IMR-90 (cell line): ENCODE results near the gene OPHN1. TPM values are rescaled to one million over a fixed set of nuclear protein-coding genes. Genes with fewer than 3 reads are reported as not detected.

Source experiments
- ATAC-seq: fragments of 200-7000 bp; cut with Tn5 transposase; 2 replicates; pipeline ENCODE4 v1.9.1; 2020; ENCODE audit warnings: low read depth, mild to moderate bottlenecking, moderate library complexity
- BruUV-seq: library from RNA; stranded (reverse); fragments of 400-500 nt; replicated peaks from 2 replicates; lab custom pipeline; 2021; lab: Mats Ljungman, UMichigan
- CTCF ChIA-PET: fragments of 300-600 bp; formaldehyde crosslinking; extraction: SDS; loops from one replicate; lab custom pipeline; 2021; ENCODE audit warnings: antibody characterized with exemption; lab: Yijun Ruan, JAX
- POLR2A ChIA-PET: fragments of 300-600 bp; sonication (Branson Sonifier 250); formaldehyde crosslinking; loops from one replicate; lab custom pipeline; 2022; ENCODE audit warnings: antibody characterized with exemption; ENCODE audit not compliant: unreplicated experiment; lab: Charles Lee
- DNase-seq: peaks from one replicate; pipeline ENCODE4 v3.0.0; 2013
- H2AFZ ChIP-seq: replicated peaks from 2 replicates; pipeline ENCODE3; 2013; ENCODE audit warnings: low read length, mild to moderate bottlenecking; ENCODE audit not compliant: poor library complexity
- H2AK5ac ChIP-seq: 2 replicates; pipeline ENCODE4 v1.6.1; 2013; ENCODE audit warnings: low read depth, low read length, inconsistent platforms
- H2AK9ac ChIP-seq: replicated peaks from 2 replicates; pipeline ENCODE3; 2013; ENCODE audit warnings: mild to moderate bottlenecking, low read depth, low read length, moderate library complexity; ENCODE audit not compliant: poor library complexity
- H2BK120ac ChIP-seq: 2 replicates; pipeline ENCODE4 v1.6.1; 2013; ENCODE audit warnings: low read depth, low read length, inconsistent platforms
- H2BK15ac ChIP-seq: 3 replicates; pipeline ENCODE4 v1.6.1; 2013; ENCODE audit warnings: low read depth, low read length, inconsistent platforms
- H2BK20ac ChIP-seq: 2 replicates; pipeline ENCODE4 v1.6.1; 2013; ENCODE audit warnings: low read depth, mild to moderate bottlenecking, inconsistent platforms, low read length, moderate library complexity
- H2BK5ac ChIP-seq: 2 replicates; pipeline ENCODE4 v1.6.1; 2013; ENCODE audit warnings: mild to moderate bottlenecking, low read depth, low read length, inconsistent platforms; ENCODE audit not compliant: poor library complexity, severe bottlenecking
- H3K14ac ChIP-seq: replicated peaks from 2 replicates; pipeline ENCODE4 v1.6.1; 2013; ENCODE audit warnings: low read depth, low read length, inconsistent platforms
- H3K18ac ChIP-seq: 2 replicates; pipeline ENCODE4 v1.6.1; 2013; ENCODE audit warnings: low read depth, low read length, control low read depth
- H3K23ac ChIP-seq: 2 replicates; pipeline ENCODE4 v1.6.1; 2013; ENCODE audit warnings: low read depth, low read length, inconsistent platforms
- H3K27ac ChIP-seq: 2 replicates; pipeline ENCODE4 v1.5.1; 2013; ENCODE audit warnings: mild to moderate bottlenecking, control low read depth, low read length; ENCODE audit not compliant: insufficient read depth
- H3K27me3 ChIP-seq: 2 replicates; pipeline ENCODE4 v1.6.1; 2013; ENCODE audit warnings: low read length; ENCODE audit not compliant: control insufficient read depth, insufficient read depth
- H3K36me3 ChIP-seq: 2 replicates; pipeline ENCODE4 v1.6.1; 2013; ENCODE audit warnings: low read length, mixed read lengths; ENCODE audit not compliant: control insufficient read depth, insufficient read depth
- H3K4ac ChIP-seq: 2 replicates; pipeline ENCODE4 v1.6.1; 2013; ENCODE audit warnings: low read depth, low read length, inconsistent platforms
- H3K4me1 ChIP-seq: 2 replicates; pipeline ENCODE4 v1.6.1; 2013; ENCODE audit warnings: low read length, mixed read lengths; ENCODE audit not compliant: control insufficient read depth, insufficient read depth
- H3K4me2 ChIP-seq: 2 replicates; pipeline ENCODE4 v1.6.1; 2013; ENCODE audit warnings: low read depth, mild to moderate bottlenecking, control low read depth, low read length, moderate library complexity
- H3K4me3 ChIP-seq: 2 replicates; pipeline ENCODE4 v1.5.1; 2013; ENCODE audit warnings: low read depth, mild to moderate bottlenecking, control low read depth, low read length, moderate library complexity; ENCODE audit not compliant: insufficient read depth
- H3K56ac ChIP-seq: 2 replicates; pipeline ENCODE4 v1.6.1; 2013; ENCODE audit warnings: low read length, inconsistent platforms; ENCODE audit not compliant: insufficient read depth; ENCODE audit errors: extremely low read depth
- H3K79me1 ChIP-seq, 2 experiments: 2 replicates each; pipeline ENCODE4 v1.6.1; 2013; ENCODE audit warnings: low read length in 2 of 2, inconsistent platforms in 1 of 2, low read depth in 1 of 2
- H3K9ac ChIP-seq: 2 replicates; pipeline ENCODE4 v1.6.1; 2013; ENCODE audit warnings: low read depth, low read length, control low read depth
- H3K9me1 ChIP-seq: 2 replicates; pipeline ENCODE4 v1.6.1; 2013; ENCODE audit warnings: low read length, inconsistent platforms; ENCODE audit not compliant: insufficient read depth
- H3K9me3 ChIP-seq: 2 replicates; pipeline ENCODE4 v1.6.1; 2013; ENCODE audit warnings: low read length; ENCODE audit not compliant: control insufficient read depth, insufficient read depth
- H4K20me1 ChIP-seq: 2 replicates; pipeline ENCODE4 v1.6.1; 2013; ENCODE audit warnings: low read length, inconsistent platforms; ENCODE audit not compliant: insufficient read depth
- H4K5ac ChIP-seq: 2 replicates; pipeline ENCODE4 v1.6.1; 2013; ENCODE audit warnings: mild to moderate bottlenecking, low read depth, low read length, control low read depth
- H4K8ac ChIP-seq, 2 experiments: 2 replicates each; pipeline ENCODE4 v1.6.1; 2013; ENCODE audit warnings: low read depth in 2 of 2, low read length in 2 of 2, control low read depth in 1 of 2, inconsistent platforms in 1 of 2
- H4K91ac ChIP-seq: 2 replicates; pipeline ENCODE4 v1.6.1; 2013; ENCODE audit warnings: low read depth, low read length, inconsistent platforms; ENCODE audit not compliant: insufficient read depth
- BHLHE40 ChIP-seq: fragments of 150-350 bp; IDR thresholded peaks from 2 replicates; pipeline ENCODE4 v1.6.1; 2016; ENCODE audit warnings: mild to moderate bottlenecking, low read depth, low read length
- CEBPB ChIP-seq: IDR thresholded peaks from 2 replicates; pipeline ENCODE4 v1.6.1; 2012; ENCODE audit warnings: low read depth, low read length, improper control_type of control experiment
- CHD1 ChIP-seq: IDR thresholded peaks from 2 replicates; pipeline ENCODE4 v1.6.1; 2012; ENCODE audit warnings: low read depth, low read length, improper control_type of control experiment
- ELK1 ChIP-seq: fragments of 150-350 bp; IDR thresholded peaks from 2 replicates; pipeline ENCODE4 v1.6.1; 2016; ENCODE audit warnings: low read depth, mild to moderate bottlenecking, low read length, moderate library complexity, borderline replicate concordance
- FOS ChIP-seq: fragments of 150-350 bp; IDR thresholded peaks from 2 replicates; pipeline ENCODE4 v1.6.1; 2016; ENCODE audit warnings: low read depth, low read length
- MAFK ChIP-seq: IDR thresholded peaks from 2 replicates; pipeline ENCODE4 v1.6.1; 2012; ENCODE audit warnings: low read depth, low read length, improper control_type of control experiment
- MAZ ChIP-seq: IDR thresholded peaks from 2 replicates; pipeline ENCODE4 v1.6.1; 2012; ENCODE audit warnings: low read depth, mild to moderate bottlenecking, low read length, improper control_type of control experiment, moderate library complexity, borderline replicate concordance
- MXI1 ChIP-seq: IDR thresholded peaks from 2 replicates; pipeline ENCODE4 v1.6.1; 2012; ENCODE audit warnings: low read depth, mild to moderate bottlenecking, low read length, moderate library complexity, borderline replicate concordance
- NFE2L2 ChIP-seq: fragments of 150-350 bp; IDR thresholded peaks from 2 replicates; pipeline ENCODE4 v1.6.1; 2016; ENCODE audit warnings: low read depth, mild to moderate bottlenecking, low read length
- POLR2A ChIP-seq: IDR thresholded peaks from 2 replicates; pipeline ENCODE4 v1.6.1; 2012; ENCODE audit warnings: mild to moderate bottlenecking, low read depth, low read length
- RAD21 ChIP-seq: IDR thresholded peaks from 2 replicates; pipeline ENCODE4 v1.6.1; 2012; ENCODE audit warnings: low read length, improper control_type of control experiment
- RCOR1 ChIP-seq: IDR thresholded peaks from 2 replicates; pipeline ENCODE4 v1.6.1; 2012; ENCODE audit warnings: mild to moderate bottlenecking, low read length, improper control_type of control experiment; ENCODE audit not compliant: insufficient replicate concordance
- RFX5 ChIP-seq: IDR thresholded peaks from 2 replicates; pipeline ENCODE4 v1.8.0; 2012; ENCODE audit warnings: low read depth, mild to moderate bottlenecking, low read length, moderate library complexity
- SMC3 ChIP-seq: fragments of 150-350 bp; IDR thresholded peaks from 2 replicates; pipeline ENCODE4 v1.6.1; 2016; ENCODE audit warnings: low read depth, mild to moderate bottlenecking, antibody characterized with exemption, low read length, moderate library complexity
- WGBS, 2 experiments: methylation state at CpG; one replicate each; pipeline versions ENCODE4 v1.1.5 to v1.1.7; 2013; ENCODE audit warnings: missing lambda C conversion rate in 2 of 2; ENCODE audit not compliant: insufficient read length in 1 of 2; ENCODE audit errors: extremely low coverage in 2 of 2; 5-methylcytosine and 5-hydroxymethylcytosine counted together
- dilution Hi-C: fragments of 300-500 bp; cut with HindIII; formaldehyde crosslinking; loops from one replicate; pipeline ENCODE4 v1.14.3; 2018; ENCODE audit warnings: low sequenced_read_pairs; ENCODE audit not compliant: unreplicated experiment
- in situ Hi-C: fragments of 300-500 bp; cut with MboI; formaldehyde crosslinking; loops from 3 replicates; pipeline ENCODE4 v1.14.3; 2019; ENCODE audit warnings: low sequenced_read_pairs, inconsistent platforms, mixed read lengths
- intact Hi-C: fragments of 100-400 bp; cut with micrococcal nuclease; formaldehyde crosslinking; loops from 2 replicates; pipeline ENCODE4 v1.10.0; 2022
- polyA plus RNA-seq, 3 experiments: library from polyadenylated mRNA; depleted of rRNA; stranded (reverse); fragments of >200 nt; gene quantifications; 2 replicates each; pipeline ENCODE4 v1.2.3, GENCODE V29; 2012; ENCODE audit warnings: low replicate concordance in 1 of 3
- total RNA-seq: library from RNA; depleted of rRNA; stranded (reverse); fragments of >200 nt; gene quantifications from 2 replicates; pipeline ENCODE4 v1.2.3, GENCODE V29; 2012
- TF ChIP-seq, protein P1 (sequence below): fragments of 150-350 bp; IDR thresholded peaks from 2 replicates; pipeline ENCODE4 v1.6.1; 2017; ENCODE audit warnings: mild to moderate bottlenecking, antibody characterized with exemption, low read length, low read depth
- TF ChIP-seq, protein P2 (sequence below): conservative IDR thresholded peaks from 2 replicates; pipeline ENCODE4 v1.5.1; 2012; ENCODE audit warnings: mild to moderate bottlenecking, low read depth, low read length, improper control_type of control experiment

The OPHN1 gene
- total and polyA plus RNA-seq, 2 of the 4 experiments (the other 2 are of a cell fraction): 4.0 to 13.1 TPM

GRCh38 chrX:68372665-68373064, 60.6 kb downstream of the OPHN1 start:
- no peak overlapping the region for H2BK20ac ChIP-seq
- H3K4me2 ChIP-seq: no peak overlapping the region
- no peak overlapping the region for H4K5ac ChIP-seq
- no peaks in the 10 kb centered on the region; the same call in 1 of the 2 replicates for H3K4me1 ChIP-seq
- in situ Hi-C loops: no loop called here
- peaks cover 3% of the 10 kb centered on the region; the same call in 1 of the 2 replicates for H3K9me1 ChIP-seq
- no peak overlapping the region for H2BK120ac ChIP-seq
- no peaks in the 10 kb centered on the region for H3K36me3 ChIP-seq
- H3K14ac ChIP-seq: no peak overlapping the region
- dilution Hi-C loops: no loop called here
- H3K9ac ChIP-seq: no peak overlapping the region
- no peaks in the 10 kb centered on the region for H4K20me1 ChIP-seq
- H3K79me1 ChIP-seq: no peaks in the 10 kb centered on the region
- H2BK15ac ChIP-seq: no peak overlapping the region
- WGBS, 2 experiments: 80% methylated on average over 2 of the region's 4 CpGs; no CpG with 5 or more reads in 1 of the 2 experiments
- no peak overlapping the region for H2AFZ ChIP-seq
- no peak overlapping the region for H3K4me3 ChIP-seq
- no peak overlapping the region for H3K56ac ChIP-seq
- H3K18ac ChIP-seq: no peak overlapping the region
- no peak overlapping the region for H4K8ac ChIP-seq
- H4K91ac ChIP-seq: no peak overlapping the region
- no peak overlapping the region for H2AK9ac ChIP-seq
- ATAC-seq (no peak), DNase-seq (no peak)
- BruUV-seq: no TSS peak
- no peak overlapping the region for H2AK5ac ChIP-seq
- TF ChIP-seq MAFK (no peak), ELK1 (no peak), CHD1 (no peak), POLR2A (no peak), BHLHE40 (no peak), CEBPB (no peak), MXI1 (no peak), RAD21 (no peak), NFE2L2 (no peak), RCOR1 (no peak), FOS (no peak), MAZ (no peak), RFX5 (no peak), SMC3 (no peak)
- TF ChIP-seq, protein P1, sequence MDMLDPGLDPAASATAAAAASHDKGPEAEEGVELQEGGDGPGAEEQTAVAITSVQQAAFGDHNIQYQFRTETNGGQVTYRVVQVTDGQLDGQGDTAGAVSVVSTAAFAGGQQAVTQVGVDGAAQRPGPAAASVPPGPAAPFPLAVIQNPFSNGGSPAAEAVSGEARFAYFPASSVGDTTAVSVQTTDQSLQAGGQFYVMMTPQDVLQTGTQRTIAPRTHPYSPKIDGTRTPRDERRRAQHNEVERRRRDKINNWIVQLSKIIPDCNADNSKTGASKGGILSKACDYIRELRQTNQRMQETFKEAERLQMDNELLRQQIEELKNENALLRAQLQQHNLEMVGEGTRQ: no peak
- TF ChIP-seq, protein P2, sequence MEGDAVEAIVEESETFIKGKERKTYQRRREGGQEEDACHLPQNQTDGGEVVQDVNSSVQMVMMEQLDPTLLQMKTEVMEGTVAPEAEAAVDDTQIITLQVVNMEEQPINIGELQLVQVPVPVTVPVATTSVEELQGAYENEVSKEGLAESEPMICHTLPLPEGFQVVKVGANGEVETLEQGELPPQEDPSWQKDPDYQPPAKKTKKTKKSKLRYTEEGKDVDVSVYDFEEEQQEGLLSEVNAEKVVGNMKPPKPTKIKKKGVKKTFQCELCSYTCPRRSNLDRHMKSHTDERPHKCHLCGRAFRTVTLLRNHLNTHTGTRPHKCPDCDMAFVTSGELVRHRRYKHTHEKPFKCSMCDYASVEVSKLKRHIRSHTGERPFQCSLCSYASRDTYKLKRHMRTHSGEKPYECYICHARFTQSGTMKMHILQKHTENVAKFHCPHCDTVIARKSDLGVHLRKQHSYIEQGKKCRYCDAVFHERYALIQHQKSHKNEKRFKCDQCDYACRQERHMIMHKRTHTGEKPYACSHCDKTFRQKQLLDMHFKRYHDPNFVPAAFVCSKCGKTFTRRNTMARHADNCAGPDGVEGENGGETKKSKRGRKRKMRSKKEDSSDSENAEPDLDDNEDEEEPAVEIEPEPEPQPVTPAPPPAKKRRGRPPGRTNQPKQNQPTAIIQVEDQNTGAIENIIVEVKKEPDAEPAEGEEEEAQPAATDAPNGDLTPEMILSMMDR: no peak
- ChIA-PET CTCF (no interaction called here), POLR2A (no interaction called here)
- no peaks in the 10 kb centered on the region for H3K27me3 ChIP-seq
- no peak overlapping the region for H2BK5ac ChIP-seq
- no peak overlapping the region for H3K27ac ChIP-seq
- no peak overlapping the region for H3K4ac ChIP-seq
- no peak overlapping the region for H3K23ac ChIP-seq
- H3K9me3 ChIP-seq: peaks cover 4% of the 10 kb centered on the region
- intact Hi-C loops: no loop called here
